ENCODE data around the gene GLT1D1. TPM values are rescaled to one million over a fixed set of nuclear protein-coding genes. Genes with fewer than 3 reads are reported as not detected.
A peak's percentile ranks its signal among the peaks of the same experiment; 100 is the strongest.
"Not testable (repeated sequence)": the region's sequence is repeated elsewhere in the genome, so short reads cannot be mapped to it uniquely, and the experiment has no call there.

The GLT1D1 gene
- 4.1 TPM for total RNA-seq
- long read RNA-seq, partial matches to known transcripts, result 0 of 2 reads
- long read RNA-seq, other reads (novel, unspliced or antisense), result 2 of 2 reads

GRCh38 chr12:128852885-128853599, at the start of gene GLT1D1:
GLT1D1 (plus strand) TSS chr12:128853478; CDS start chr12:128853582, 104 bp downstream.
- peak; percentile 89 for DNase-seq (ENCODE audit: low spot score)

DNA sequence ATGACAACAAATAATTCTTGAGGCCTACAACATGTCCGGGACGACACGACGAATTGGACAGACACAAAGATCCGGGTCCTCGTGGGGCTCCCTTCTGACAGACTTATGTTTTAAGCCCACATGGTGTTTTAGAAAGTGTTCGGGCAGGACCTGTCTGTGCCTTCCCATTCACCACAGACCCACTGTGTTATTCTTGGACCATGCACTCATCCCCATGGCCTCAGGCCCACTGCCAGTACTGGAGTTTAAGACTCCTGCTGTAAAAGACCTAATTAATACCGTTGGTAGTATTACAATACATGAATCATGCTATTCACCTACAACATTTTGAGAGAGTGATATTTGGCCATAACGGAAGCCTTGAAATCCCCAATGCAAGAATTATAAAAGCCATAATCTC, 49.5 kb upstream of the GLT1D1 start:
- peak; percentile 22 for DNase-seq (ENCODE audit: low spot score)

DNA sequence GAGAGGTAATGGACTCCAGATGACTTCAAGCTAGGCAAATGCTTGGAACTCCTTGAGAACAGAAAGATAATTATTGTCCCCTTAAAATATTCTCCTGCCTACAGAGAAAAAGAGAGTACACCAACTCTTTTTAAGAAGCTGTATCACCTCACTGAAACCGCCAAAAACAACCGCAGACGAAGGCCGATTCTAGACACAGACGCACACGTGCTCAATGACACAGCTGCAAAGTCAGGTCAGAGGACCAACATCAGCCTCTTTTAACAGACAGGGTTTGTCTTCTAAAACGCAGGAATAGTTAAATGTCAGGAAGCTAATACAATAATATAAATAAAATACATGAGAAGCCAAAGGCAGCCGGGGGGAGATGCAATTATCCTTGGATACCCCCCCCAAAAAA, 48.5 kb upstream of the GLT1D1 start:
- peak; percentile 33 for DNase-seq (ENCODE audit: low spot score)

GRCh38 chr12:128805406-128805805, 47.9 kb upstream of the GLT1D1 start:
- DNase-seq (ENCODE audit: low spot score), result not testable (repeated sequence)

DNA sequence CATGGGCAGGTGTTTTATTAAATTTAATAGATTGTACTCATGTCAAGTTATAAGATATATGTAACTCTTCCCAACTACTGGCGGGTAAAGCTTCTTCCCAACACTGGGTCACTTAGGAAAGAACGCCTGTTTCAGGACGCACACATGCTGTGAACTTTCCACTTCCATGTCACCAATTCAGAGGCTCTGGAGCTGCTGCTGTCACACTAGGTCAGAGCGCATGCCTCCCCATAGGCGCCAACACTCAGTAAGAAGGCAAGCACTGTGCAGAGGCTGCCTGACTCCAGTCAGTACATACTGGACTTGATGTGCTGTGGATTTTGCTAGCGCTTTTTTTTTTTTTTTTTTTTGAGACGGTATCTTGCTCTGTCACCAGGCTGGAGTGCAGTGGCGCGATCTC, 46.7 kb upstream of the GLT1D1 start:
- peak; percentile 16 for DNase-seq (ENCODE audit: low spot score)

DNA sequence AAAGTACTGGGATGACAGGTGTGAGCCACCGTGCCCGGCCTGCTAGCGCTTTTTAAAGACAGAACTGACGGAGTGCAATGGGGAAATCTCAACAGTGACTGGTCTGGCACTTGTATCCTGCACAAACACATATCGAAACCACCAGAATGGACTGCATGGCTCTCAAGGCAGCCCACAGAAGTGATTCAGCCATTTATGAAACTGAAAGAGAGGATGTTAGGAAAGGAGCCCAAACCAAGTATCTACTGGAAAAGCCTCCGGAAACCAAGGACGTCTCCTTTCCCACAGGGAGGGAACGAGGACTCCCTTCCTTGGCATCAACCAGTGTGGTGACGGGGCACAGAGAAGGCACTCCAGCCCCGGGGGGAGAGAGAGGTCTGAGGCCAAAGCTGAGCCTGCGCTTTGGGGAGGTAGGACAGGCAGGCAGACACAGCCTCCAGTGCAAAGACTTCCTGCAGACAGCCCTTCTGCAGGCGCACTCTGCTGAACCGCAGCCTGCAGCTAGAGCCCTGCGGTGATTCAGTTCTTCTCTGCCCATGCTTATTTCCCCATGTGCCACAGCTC, 46.0 kb upstream of the GLT1D1 start:
- peak; percentile 76 for DNase-seq (ENCODE audit: low spot score)

DNA sequence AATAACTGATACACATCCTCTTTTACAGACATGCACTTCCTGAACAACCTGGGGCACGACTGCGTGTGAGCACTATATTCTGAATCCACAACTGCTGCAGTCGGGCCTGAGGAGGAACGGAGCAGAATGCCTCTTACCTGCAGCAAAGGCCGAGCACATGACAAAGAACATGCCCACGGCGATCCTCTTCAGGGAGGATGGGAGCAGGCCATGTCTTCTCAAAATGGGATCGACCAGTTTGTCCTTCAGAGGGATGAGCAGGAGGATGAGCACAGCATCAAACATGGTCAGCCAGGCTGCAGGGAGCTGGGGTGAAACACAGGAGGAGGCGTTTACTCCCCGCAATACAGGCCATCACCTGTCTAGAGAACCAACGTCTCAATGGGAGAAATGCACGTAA, 44.6 kb upstream of the GLT1D1 start:
- DNase-seq (ENCODE audit: low spot score), result peak; percentile 22

DNA sequence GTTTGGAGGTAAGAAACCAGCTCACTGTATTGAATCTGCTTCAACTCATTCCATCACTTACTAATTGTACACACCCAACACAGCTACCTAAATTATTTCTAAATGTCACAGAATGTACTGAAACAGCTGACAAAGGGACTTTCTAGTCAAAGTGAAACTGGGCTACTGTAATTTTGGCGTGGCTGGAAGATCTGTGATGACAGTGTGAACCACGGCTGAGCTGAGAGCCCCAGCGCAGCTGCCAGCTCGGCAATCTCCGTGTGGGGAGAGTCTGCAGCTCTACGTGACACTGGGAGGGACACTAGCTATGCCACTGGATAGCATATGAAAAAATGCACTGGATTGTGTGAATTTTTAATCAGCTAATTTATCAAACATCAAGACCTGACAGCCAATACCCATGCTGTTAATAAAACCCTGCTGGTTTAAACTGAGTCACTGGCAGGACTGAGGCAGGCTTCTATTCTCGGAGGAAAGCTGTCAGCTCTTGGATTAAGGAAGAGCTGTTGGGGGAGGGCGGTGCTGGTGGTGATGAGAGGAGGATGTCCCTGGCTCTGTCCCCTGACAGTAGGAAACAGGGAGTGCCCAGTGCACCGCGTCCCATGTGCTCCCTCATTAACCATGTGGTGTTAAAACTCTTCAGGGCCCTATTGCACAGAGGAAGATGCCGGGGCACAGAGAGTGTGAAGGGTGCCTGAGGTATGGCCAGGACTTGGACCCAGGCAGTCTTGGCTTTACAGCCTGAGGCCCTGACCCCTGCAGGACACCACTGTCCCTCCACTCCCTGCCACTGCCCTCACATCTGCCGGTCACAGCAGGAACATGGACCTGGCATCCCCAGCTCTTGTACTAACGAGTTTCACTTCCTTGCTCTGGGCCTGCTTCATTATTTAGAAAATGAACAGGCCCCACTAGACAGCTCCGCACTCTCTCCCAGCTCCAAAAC, 42.8 kb upstream of the GLT1D1 start:
- no peak for DNase-seq (ENCODE audit: low spot score)

DNA sequence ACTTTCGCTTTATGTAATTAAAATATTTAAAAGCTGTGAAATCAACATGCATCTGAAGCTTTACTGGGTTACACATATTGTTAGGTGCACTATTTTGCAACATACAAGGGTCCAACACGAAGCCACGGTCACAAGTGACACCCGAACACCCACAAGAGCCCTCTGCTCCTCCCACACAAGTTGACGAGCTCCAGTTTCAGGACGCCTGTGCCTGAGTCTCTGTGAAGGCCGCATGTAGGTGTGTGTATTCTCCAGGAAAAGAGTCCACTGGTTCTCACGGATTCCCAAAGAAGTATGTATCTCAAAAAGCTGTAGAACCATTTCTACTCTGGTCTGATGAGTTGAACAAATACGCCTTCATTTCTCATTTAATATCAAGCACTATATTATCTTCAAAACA, 41.5 kb upstream of the GLT1D1 start:
- no peak for DNase-seq (ENCODE audit: low spot score)

DNA sequence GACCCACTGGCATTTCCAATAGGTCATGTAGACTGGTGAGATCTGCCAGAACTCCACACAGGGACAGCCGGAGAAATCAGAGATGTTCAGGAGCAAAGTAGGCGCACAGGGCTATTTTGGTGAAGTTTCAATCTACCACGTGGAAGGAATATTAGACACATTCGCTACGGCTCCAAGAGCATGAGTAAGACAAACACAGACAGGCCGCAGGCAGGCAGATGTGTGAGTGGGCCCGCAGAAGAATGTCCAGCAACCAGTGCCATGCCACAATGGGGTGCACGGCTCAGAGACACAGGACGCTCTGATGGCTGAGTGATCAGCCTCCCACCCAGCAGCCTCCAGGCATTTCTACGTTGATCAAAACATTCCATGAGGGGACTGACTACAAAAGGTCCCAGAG, 39.9 kb upstream of the GLT1D1 start:
- no peak for DNase-seq (ENCODE audit: low spot score)

DNA sequence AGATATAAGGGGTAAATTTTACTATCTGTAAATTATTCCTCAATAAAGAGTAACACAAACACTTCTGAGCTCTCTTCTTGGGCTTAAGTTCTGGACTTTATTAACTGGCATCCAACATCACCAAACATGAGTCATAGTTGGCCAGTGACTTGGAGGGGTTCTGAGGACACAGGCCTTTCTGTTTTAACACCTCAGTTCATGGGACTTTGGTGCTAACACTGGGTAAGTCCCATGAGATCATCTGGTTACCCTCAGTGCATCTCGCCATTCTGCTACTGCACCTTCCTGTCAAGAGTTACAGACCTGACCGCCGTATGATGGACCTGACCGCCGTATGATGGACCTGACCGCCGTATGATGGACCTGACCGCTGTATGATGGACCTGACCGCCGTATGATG, 39.4 kb upstream of the GLT1D1 start:
- DNase-seq (ENCODE audit: low spot score), result no peak

- DNase-seq (ENCODE audit: low spot score), result no peak
Observed at GRCh38 chr12:128814411-128815261, 38.6 kb upstream of the GLT1D1 start.

DNA sequence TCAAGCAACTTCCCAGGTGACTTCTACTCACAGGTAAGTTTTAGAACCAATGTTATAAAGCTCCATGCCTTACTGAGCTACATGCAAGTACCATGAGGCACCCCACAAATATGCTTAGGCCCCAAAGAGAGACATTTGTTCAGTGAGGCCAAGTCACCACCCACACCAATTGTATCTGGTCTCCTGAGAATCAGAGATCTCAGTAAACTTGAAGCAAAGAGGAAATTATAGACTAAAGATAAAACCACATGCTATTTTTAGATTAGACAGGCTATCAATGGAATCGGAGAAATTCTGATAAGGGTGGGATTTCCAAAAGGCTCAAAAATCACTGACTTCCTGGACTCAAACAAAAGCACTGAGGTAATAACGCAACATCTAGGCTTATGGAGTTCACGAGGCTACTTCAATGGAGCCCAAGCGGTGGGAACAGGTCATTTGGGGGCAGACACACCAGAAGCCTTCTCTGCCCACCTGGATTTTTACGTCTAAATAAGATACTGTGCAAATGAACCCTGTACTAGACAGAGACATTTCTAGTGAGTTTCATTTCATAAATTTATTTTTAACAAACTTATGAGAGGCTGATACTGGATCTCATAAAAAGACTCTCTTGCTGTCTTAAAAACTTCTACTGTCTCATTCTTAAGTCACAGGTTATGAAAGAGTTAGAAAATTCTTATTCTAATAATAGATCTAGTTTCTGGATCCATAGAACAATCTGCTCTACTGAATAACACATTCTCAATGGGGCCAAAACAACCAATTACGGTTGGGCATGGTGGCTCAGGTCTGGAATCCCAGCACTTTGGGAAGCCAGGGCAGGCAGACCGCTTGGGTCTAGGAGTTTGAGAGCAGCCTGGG, 37.3 kb upstream of the GLT1D1 start:
- no peak for DNase-seq (ENCODE audit: low spot score)

DNA sequence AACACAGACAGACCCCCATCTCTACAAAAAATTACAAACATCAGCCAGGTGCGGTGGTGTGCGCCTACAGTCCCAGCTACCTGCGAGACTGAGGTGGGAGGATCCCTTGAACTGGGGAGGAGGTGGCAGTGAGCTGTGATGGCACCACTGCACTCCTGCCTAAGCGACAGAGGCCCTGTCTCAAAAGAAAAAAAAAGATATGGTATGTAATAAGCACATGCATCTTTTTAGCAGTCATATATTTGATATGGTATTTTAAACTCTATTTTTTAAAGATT, 36.7 kb upstream of the GLT1D1 start:
- no peak for DNase-seq (ENCODE audit: low spot score)

GRCh38 chr12:128817111-128818015, 35.9 kb upstream of the GLT1D1 start:
- no peak for DNase-seq (ENCODE audit: low spot score)

- DNase-seq (ENCODE audit: low spot score), result no peak
Observed at GRCh38 chr12:128818065-128819022, 34.9 kb upstream of the GLT1D1 start.

DNA sequence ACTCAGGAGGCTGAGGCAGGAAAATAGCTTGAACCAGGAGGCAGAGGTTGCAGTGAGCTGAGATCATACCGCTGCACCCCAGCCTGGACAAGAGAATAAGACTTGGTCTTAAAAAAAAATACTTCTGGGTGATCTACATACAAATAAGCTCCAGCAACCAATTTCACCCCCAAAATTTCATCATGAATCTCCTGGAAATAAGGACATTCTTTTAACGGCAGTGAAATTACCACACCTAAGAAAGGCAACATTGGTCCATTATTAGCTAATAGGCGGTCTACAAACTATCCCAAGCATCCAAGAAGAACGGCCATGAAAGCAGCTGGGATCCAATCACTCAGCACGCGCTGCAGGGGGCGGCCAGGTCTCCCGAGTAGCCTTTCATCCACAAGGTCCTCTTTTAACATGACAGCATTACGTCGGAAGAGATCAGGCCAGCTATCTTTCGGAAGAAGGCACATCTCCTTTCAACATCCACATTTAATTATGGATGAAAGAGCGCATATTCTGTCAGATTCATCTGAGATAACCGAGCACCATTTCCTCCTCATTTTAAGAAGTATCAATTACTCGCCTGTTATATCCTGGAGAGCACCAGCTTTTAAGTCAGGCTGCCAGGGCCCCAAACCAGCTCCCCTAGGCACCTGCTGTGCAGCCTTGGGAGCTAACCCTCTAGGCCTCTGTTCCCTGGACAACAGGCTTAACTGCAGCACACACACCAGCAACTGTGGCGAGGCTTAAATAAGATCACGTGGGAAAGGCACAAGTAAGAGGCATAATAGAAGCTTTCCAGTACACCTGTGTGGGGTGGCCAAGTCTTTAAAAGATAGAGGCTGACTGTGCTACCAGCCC, 33.8 kb upstream of the GLT1D1 start:
- no peak for DNase-seq (ENCODE audit: low spot score)

Measured in mesenteric fat pad (tissue), 1 donor.